Breast epithelium (tissue), 3 donors: Measurements from ENCODE around the gene IFI16.

Experiments used
- CTCF ChIP-seq, 3 donors: fragments of 450-650 bp; IDR thresholded peaks; one replicate each; pipeline ENCODE4 v1.5.1; 2016 to 2017; ENCODE audit warnings: antibody characterized with exemption in 3 of 3, mild to moderate bottlenecking in 3 of 3, moderate library complexity in 3 of 3
- POLR2AphosphoS5 ChIP-seq, 3 donors: sonication (generic); formaldehyde crosslinking; IDR thresholded peaks; one replicate each; pipeline ENCODE4 v1.6.1; 2017; ENCODE audit warnings: antibody characterized with exemption in 3 of 3

- peak in 2 of 3 donors; percentile 65 to 75 for TF ChIP-seq POLR2AphosphoS5 (IDR thresholded peaks at IDR 0.05)
- TF ChIP-seq CTCF (IDR thresholded peaks at IDR 0.05): no peak
Observed at GRCh38 chr1:159009704-159010361, at the start of gene IFI16.
